ENCODE measurements around the gene SMIM27.

GRCh38 chr9:32554107-32554506 is 2.0 kb downstream of the SMIM27 start:
- TF ChIP-seq CTCF (IDR thresholded peaks at IDR 0.05; ENCODE audit: insufficient read depth, low read length, poor library complexity, severe bottlenecking) (no peak), EZH2phosphoT487 (conservative IDR thresholded peaks at IDR 0.05; ENCODE audit: low read length) (no peak)
